Omental fat pad (tissue), 4 donors: ENCODE measurements around the gene SEL1L3. TPM values are rescaled to one million over a fixed set of nuclear protein-coding genes. Genes with fewer than 3 reads are reported as not detected.
A peak's percentile ranks its signal among the peaks of the same experiment; 100 is the strongest.

ENCODE experiments used
- ATAC-seq: fragments of 150-250 bp; one replicate; pipeline ENCODE4 v1.9.1; 2016; ENCODE audit warnings: mild to moderate bottlenecking, moderate library complexity; ENCODE audit not compliant: low FRiP score
- DNase-seq: peaks from one replicate; pipeline ENCODE4 v3.0.0-alpha.2; 2019; ENCODE audit warnings: low spot score
- total RNA-seq, 4 donors: library from RNA; depleted of rRNA; stranded (reverse); fragments of >200 nt; gene quantifications; one replicate each; pipeline ENCODE4 v1.1.0, GENCODE V29; 2016
- TF ChIP-seq, protein P1 (sequence below), 3 donors: fragments of 450-650 bp; IDR thresholded peaks; one replicate each; pipeline ENCODE4 v1.5.1; 2016 to 2017; ENCODE audit warnings: antibody characterized with exemption in 3 of 3, mild to moderate bottlenecking in 3 of 3, moderate library complexity in 2 of 3

SEL1L3 gene
- total RNA-seq, 4 donors from 2014 or later, result 15.8 to 29.9 (median 21.4) TPM

DNA sequence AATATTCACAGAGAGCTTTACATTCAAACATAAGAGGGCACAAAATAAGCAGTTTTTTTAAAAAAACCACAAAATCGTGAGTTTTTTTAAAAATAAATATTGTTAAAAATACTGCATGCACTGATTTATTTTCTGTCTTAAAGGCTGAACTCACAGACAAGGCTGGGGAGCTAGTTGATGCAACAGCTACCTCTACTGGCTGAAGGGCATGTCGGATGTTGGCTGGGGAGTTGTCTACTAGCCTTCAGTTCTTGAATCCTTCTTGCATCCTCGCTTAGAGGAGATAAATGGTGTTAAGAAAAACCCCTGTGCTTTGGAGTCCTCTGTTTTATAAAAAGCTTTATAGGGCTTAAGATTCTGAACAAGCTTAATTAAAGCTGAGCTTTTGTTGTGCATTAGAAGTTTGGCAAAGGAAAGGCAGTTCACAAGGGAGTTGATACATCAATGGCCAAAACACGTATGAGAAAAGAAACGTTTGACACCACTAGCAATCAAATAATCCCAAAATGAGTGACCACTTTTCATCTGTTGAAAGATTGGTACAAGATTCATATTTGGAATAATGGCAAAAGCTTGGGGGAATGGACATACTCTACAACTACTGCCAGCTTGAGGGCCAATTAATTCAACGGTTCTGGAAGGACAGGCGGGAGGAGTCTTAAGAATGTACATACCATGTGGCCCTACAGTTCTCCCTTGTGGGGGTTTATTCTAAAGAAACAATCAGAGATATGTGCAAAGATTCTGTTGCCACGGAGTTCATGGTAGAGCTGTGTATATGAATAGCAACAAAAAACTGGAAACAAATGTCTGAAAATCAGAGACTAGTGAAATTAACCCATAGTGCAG lies 94.7 kb downstream of the SEL1L3 start:
- peak; percentile 62 for ATAC-seq
- TF ChIP-seq, protein P1, sequence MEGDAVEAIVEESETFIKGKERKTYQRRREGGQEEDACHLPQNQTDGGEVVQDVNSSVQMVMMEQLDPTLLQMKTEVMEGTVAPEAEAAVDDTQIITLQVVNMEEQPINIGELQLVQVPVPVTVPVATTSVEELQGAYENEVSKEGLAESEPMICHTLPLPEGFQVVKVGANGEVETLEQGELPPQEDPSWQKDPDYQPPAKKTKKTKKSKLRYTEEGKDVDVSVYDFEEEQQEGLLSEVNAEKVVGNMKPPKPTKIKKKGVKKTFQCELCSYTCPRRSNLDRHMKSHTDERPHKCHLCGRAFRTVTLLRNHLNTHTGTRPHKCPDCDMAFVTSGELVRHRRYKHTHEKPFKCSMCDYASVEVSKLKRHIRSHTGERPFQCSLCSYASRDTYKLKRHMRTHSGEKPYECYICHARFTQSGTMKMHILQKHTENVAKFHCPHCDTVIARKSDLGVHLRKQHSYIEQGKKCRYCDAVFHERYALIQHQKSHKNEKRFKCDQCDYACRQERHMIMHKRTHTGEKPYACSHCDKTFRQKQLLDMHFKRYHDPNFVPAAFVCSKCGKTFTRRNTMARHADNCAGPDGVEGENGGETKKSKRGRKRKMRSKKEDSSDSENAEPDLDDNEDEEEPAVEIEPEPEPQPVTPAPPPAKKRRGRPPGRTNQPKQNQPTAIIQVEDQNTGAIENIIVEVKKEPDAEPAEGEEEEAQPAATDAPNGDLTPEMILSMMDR (IDR thresholded peaks at IDR 0.05), result peak in 1 of 3 donors; percentile 18
- DNase-seq, result no peak

DNA sequence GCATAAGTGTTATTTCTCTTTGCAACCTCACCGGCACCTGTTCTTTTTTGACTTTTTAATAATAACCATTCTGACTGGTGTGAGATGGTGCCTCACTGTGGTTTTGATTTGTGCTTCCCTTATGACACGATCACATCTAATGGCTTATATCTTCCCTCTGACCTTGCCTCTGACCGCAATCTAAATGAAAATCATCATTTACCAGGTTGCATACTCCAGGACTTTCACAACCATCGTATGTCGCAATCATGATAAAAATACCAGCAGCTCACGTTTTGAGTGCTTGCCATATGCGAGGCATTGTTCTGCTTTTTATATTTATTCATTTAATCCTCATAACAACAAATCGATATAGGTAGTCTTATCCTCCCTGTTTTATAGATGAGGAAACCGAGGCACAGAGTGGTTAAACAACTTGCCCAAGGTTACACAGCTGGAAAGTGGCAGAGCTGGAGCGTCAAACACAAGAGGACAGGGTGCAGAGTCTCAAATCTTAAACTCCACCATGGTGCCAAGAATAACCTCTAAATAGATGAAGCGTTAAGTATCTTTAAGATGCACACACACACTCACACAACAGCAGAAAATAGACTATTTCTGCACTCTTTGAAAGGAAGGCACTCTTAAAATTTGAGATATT lies 102.2 kb downstream of the SEL1L3 start:
- DNase-seq (no peak), ATAC-seq (no peak)
- TF ChIP-seq, protein P1 (IDR thresholded peaks at IDR 0.05), result no peak

DNA sequence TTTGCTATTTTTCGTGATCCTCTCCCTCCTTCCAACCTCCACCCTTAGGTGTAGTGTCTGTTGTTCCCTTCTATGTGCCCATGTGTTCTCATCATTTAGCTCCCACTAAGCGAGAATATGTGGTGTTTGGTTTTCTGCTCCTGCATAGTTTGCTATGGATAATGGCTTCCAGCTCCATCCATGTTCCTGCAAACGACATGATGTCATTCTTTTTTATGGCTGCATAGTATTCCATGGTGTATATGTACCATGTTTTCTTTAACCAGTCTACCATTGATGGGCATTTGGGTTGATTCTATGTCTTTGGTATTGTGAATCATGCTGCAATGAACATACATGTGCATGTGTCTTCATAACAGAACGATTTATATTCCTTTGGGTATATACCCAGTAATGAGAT lies 102.7 kb downstream of the SEL1L3 start:
- TF ChIP-seq, protein P1 (IDR thresholded peaks at IDR 0.05), result no peak
- no peak for ATAC-seq

DNA sequence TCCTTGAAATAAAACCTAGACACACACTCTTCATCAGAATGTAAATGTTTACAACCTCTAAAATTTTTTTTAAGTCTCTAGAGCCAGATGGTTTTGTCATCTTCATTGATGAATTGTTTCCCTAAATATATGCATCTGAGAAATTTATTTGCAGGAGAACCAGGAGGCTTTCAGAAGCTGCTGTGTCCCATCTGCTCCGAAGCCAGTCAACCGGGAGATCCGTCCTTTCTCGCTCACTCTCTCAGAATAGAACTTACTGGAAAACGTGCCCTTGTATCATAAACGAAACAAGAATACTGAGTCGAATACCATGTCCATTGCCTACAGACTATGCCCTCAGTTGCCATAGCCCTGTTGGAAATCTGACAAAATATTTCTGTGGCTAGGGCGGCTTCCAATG lies 103.7 kb downstream of the SEL1L3 start:
- no peak for DNase-seq
- TF ChIP-seq, protein P1 (IDR thresholded peaks at IDR 0.05), result no peak
- no peak for ATAC-seq

More for the DNA sequence above, 102.7 kb downstream of the SEL1L3 start:
- no peak for DNase-seq

DNA sequence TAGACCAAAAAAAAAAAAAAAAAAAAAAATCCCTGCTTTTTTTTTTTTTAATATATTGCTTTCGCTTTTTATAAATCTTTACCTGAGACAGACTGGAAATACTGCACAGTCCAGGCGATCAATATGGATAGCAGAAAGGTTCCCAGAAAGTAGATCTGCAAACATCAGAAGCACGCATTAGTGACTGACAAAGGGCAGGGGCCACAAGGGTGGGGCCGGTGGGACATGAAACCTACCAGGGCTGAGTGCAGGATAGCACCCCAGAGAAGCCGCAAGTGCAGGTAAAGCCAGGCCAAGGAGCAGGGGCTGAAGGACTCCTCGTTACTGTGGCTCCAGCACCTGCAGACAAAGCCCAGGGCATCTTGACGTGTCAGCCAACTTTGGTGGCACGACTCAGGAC lies 105.3 kb downstream of the SEL1L3 start:
- DNase-seq (no peak), ATAC-seq (no peak)
- TF ChIP-seq, protein P1 (IDR thresholded peaks at IDR 0.05), result no peak

DNA sequence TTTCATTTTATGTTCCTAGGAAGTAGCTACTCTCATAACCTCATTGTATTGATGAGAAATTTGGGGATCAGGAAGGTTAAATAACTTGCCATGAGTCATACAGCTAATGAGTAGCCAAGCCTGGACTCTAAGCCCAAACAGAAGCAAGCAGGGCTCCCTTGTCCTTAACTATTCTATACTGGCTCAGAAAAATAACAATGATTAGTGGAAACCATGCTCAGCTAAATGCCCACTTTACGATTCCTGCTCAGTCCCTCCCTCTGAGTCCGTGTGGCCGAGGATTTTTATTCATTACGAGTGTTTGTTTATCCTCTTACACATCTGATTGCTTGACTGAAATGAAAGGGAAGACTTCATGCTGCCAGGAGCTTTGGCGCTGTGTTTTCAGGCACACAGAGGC lies 106.3 kb downstream of the SEL1L3 start:
- no peak for DNase-seq
- TF ChIP-seq, protein P1 (IDR thresholded peaks at IDR 0.05), result no peak
- no peak for ATAC-seq
